HG03108 (cell line): ENCODE results near the gene FLNA.
"Not testable (repeated sequence)": the region's sequence is repeated elsewhere in the genome, so short reads cannot be mapped to it uniquely, and the experiment has no call there.

Source experiments
- ATAC-seq: cut with Tn5 transposase; IDR thresholded peaks from one replicate; pipeline ENCODE4 v1.9.1; 2021; ENCODE audit warnings: moderate library complexity; ENCODE audit not compliant: unreplicated experiment

Gene FLNA

DNA sequence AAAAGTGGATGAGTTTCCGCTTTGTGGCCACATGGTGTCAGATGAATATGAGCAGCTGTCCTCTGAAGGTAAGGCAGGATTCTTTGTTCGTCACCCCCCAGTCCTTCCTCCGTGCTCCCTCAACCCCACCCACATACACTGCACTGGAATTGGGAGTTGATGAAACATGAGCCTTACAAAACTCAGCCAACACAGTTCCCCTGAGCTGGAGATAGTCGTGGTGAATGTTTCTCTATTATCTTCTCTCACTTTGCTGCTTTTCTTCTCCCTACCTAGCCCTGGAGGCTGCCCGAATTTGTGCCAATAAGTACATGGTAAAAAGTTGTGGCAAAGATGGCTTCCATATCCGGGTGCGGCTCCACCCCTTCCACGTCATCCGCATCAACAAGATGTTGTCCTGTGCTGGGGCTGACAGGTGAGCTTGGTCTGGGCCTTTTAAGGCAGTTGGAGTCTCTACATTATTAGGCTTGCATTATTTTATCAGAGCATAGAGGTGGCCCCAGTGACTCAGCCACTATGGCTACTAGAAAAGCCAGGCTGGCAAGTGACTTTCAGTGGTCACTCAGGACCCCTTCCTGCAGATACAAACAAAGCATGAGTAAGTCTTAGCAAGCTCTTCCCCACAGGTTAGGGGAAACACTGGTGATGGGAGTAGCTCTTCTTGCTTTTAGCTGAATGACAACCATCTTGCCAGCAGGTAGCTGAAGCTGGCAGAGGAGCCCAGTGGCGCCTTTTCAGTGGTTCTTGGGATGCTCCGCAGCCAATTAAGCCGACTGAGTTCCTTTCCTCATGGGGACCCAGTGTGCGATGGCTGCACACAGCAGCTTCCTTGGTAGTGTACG is 25.3 kb upstream of the FLNA start:
- ATAC-seq: no peak

- ATAC-seq: no peak
Measured at GRCh38 chrX:154398668-154399526, 24.5 kb upstream of the FLNA start.

DNA sequence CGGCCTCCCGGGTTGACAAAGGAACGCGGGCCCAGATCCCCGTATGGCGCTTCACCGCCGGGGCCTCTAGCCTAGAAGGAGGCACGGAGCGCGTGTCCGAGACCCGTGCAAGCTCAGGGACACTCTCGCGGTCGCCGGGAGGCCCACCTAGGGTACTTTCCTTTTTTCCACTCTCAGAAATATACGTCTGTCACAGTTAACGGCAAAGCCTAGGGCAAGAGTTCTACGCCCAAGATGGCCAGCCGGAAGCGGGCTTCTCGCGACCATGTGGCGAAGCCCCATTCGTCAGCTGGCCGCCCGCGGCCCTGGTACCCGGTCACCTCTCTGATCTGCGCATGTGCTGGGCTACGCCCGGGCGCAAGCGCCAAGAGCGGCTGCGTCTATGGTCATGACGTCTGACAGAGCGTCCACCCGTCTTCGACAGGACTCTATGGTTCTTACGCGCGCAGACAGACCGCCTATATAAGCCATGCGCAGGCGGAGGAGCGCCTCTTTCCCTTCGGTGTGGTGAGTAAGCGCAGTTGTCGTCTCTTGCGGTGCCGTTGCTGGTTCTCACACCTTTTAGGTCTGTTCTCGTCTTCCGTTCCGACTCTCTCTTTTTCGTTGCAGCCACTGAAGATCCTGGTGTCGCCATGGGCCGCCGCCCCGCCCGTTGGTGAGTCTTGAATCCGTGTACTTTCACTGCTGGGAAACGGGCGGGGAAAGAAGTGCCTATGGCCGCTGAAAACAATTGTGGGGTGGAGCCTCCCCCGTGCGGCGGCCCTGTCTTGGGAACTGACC is 23.6 kb upstream of the FLNA start, which contains the start of gene RPL10:
RPL10 (plus strand) TSS at position 490 of the 780 bp plus-strand sequence; CDS start at position 633, 143 bp downstream.
- peak; percentile 86 for ATAC-seq

- ATAC-seq: peak; percentile 36
Measured at GRCh38 chrX:154396973-154397887, 22.8 kb upstream of the FLNA start.

- ATAC-seq: not testable (repeated sequence)
Measured at GRCh38 chrX:154396363-154396762, 21.9 kb upstream of the FLNA start.

DNA sequence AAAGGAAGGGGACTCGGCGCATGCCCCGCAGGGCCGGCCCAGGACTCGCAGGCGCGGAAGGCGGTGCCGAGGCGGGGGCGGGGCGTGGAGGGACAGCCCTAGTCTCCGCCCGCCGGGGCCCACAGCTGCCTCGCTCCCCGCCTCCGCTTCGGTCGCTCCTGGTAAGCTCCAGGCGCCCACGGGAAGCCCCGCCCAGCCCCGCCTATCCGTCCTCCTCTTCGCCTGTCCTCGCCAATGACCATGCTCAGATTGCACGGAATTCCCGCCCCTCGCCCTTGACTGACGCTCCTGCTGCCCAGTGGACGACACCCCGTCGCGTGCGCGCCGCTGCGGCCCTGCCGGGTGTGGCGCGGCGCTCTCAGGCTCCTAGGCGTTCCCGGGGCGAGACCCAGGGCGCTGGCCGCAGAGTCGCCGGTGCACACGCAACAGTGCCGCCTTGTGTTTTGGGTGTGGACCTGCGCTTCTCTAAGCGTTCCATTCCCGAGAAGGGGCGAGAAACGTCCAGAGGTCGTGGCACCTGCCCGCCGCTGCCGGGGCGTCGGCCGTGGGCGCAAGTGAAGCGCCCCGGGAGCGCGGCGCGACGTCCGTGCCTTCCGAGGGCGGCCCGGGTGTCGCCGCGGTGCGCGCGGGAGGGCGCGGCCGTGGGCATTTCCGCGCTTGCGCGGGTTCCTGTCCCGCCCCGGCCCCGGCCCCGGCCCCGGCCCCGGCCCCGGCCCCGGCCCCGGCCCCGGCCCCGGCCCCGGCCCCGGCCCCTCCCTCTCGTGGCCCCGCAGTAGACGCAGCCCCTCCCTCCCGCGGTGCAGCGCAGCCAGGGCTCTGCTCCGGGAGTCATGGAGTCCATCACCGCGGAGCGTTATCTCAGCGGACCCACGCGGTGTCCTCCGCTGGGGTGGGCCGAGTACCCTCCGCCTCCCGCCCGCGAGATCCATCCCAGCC is 15.6 kb upstream of the FLNA start:
- peak; percentile 65 for ATAC-seq

DNA sequence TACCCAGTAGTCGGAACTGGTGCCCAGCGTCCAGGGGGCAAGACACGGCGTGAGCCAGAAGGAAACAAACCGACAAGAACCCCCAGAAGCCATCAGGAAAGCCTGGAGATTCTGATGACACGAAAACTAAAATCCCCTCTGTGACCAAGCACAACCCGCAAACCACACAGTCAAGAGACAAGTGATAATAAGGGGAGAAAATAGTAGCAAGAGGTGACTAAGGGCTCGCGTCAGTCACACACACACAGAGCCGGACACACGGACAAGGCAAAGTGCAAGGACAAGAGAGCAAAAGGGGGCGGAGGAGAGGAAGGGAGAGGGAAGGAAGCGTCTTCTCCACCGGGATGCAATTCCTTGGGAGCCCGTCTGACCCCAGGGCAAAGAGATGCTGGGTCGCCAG is 14.2 kb upstream of the FLNA start:
- not testable (repeated sequence) for ATAC-seq

DNA sequence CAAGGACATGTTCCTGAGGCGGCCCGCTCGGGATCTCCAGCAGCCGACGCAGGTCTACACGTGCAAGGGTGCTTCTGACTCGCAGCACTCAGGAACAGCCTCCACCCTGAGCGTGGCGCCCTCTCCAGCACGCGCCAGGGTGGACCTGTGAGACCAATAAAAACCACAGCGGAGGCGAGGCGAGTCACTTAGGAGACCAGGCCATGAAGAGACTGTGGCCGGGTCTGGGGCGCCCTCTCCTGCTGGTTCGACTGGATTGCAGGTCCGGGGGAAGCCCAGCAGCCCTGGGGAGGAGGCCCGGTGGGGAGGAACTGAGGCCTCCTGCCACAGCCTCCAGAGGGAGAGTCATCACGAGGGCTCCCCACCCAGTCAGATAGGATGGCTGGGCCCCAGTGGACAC is 13.7 kb upstream of the FLNA start:
- not testable (repeated sequence) for ATAC-seq

- ATAC-seq: no peak
Measured at GRCh38 chrX:154384284-154384892, 10.0 kb upstream of the FLNA start.

GRCh38 chrX:154383359-154384283 is 9.2 kb upstream of the FLNA start:
- no peak for ATAC-seq

DNA sequence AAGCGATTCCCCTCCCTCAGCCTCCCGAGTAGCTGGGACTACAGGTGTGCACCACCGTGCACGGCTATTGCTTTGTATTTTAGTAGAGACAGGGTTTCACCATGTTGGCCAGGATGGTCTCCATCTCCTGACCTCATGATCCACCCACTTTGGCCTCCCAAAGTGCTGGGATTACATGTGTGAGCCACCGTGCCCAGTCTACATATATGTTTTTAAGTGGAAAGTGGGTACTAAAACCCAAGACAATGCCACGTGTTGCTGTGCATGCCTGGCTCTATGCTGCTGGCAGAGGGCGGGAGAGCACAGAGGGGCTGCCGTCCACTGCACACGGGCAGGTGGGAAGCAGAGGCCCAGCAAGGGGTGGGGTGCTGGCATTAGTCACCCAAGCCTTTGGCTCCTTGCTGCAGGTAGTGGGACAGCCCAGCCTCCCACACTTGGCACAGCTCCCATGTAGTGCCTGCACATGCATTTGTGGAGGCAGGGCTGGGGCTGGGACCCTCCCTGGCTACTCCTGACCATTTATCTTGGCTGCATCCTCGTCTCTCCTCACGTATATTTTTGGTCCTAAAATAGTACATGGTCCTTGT is 8.1 kb upstream of the FLNA start:
- ATAC-seq: no peak

DNA sequence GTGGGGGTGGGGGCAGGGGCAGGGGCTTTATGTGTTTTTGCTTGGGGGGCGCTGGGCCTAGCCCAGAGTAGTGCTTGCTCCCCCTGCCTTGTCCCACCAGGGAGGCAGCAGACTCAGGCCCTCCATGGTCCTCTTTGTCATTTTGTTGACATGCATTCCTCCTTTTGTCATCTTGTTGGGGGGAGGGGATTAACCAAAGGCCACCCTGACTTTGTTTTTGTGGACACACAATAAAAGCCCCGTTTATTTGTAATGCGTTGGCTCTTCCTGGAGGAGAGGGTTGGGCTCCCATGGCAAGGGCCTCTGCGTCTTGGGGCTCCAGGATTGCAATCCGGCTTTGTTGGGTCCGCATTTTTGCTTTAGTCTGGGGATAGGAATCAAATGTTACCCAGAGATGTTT is 6.8 kb upstream of the FLNA start:
- no peak for ATAC-seq

DNA sequence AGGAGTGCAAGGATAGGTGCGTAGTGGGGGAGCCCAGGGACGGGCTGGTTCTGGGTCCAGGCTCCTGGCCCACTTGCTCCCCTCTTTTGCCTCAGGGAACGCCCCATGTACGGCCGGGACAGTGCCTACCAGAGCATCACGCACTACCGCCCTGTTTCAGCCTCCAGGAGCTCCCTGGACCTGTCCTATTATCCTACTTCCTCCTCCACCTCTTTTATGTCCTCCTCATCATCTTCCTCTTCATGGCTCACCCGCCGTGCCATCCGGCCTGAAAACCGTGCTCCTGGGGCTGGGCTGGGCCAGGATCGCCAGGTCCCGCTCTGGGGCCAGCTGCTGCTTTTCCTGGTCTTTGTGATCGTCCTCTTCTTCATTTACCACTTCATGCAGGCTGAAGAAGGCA is 6.4 kb upstream of the FLNA start:
- ATAC-seq: no peak

DNA sequence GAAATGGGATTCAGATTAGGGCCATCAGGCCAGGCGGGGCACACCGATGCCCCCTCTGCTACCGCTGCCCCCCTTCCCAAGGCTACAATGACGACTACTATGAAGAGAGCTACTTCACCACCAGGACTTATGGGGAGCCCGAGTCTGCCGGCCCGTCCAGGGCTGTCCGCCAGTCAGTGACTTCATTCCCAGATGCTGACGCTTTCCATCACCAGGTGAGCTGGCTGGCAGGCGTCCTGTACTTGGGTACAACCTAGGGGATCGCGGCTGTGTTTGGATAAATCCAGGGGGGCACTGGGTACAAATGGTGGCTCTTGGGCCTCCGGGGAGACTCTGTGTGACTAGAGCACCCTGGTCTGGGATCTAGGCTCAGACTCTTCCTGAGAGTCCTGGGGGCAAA is 5.7 kb upstream of the FLNA start:
- ATAC-seq: no peak

DNA sequence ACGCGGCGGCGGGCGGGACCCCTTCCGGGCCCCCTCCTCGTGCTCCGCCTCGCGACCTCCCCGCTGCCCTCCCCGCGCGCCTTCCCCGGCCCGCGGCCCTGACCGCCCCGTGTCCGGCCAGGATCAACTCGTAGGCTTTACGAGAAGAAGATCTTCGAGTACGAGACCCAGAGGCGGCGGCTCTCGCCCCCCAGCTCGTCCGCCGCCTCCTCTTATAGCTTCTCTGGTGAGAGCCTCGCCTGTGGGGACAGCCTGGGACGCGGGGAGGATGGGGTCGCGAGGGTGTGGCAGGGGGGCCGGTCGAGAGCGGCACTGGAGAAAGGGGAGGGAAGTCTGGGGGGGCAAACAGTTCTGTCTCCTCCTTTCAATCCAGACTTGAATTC is 5.1 kb upstream of the FLNA start:
- no peak for ATAC-seq

GRCh38 chrX:154378799-154379568 is 4.5 kb upstream of the FLNA start, which contains the start of gene EMD:
TSS of gene EMD (plus strand) at chrX:154379295. CDS start at chrX:154379485, 190 bp downstream.
- ATAC-seq: peak; percentile 76
